Upper lobe of right lung (tissue), 1 donor: Measurements from ENCODE around the gene PPY. TPM values are rescaled to one million over a fixed set of nuclear protein-coding genes. Genes with fewer than 3 reads are reported as not detected.

ENCODE experiments used
- ATAC-seq: fragments of 200-7000 bp; cut with Tn5 transposase; one replicate; pipeline ENCODE4 v1.9.1; 2020; ENCODE audit warnings: mild to moderate bottlenecking, moderate library complexity
- DNase-seq: peaks from one replicate; pipeline ENCODE4 v3.0.0-alpha.2; 2020
- H3K27ac ChIP-seq: fragments of 200-600 bp; one replicate; pipeline ENCODE4 v1.8.0; 2022
- H3K27me3 ChIP-seq: fragments of 200-600 bp; one replicate; pipeline ENCODE4 v1.8.0; 2022; ENCODE audit warnings: mild to moderate bottlenecking
- H3K36me3 ChIP-seq: fragments of 200-600 bp; one replicate; pipeline ENCODE4 v1.8.0; 2022
- H3K4me1 ChIP-seq: fragments of 200-600 bp; one replicate; pipeline ENCODE4 v1.8.0; 2022
- H3K4me3 ChIP-seq: fragments of 200-600 bp; one replicate; pipeline ENCODE4 v1.8.0; 2022; ENCODE audit warnings: mild to moderate bottlenecking
- H3K9me3 ChIP-seq: fragments of 200-600 bp; one replicate; pipeline ENCODE4 v1.8.0; 2022
- intact Hi-C: fragments of 100-400 bp; cut with DNase I; formaldehyde crosslinking; loops from one replicate; pipeline ENCODE4 v1.11.0; 2022
- total RNA-seq: library from RNA; stranded (reverse); fragmentation: NEBNext Ultra II Directional; extraction: Animal tissue kit (Norgen Biotek cat#: 25700); gene quantifications from one replicate; pipeline ENCODE4 v1.2.1, GENCODE V29; 2021
- TF ChIP-seq, protein P1 (sequence below): fragments of 200-600 bp; IDR thresholded peaks from one replicate; pipeline ENCODE4 v1.8.0; 2022; ENCODE audit warnings: antibody characterized with exemption
- donor health status: DM: no; HTN: yes; CAD: no; lungs with severe emphysema.

The PPY gene
- total RNA-seq, 1 donor from 2014 or later = not detected

GRCh38 chr17:43951750-43952149 lies 9.5 kb upstream of the PPY start:
- intact Hi-C loops = no loop called here
- Histone ChIP-seq H3K27ac (no peak overlapping the region), H3K9me3 (no peaks in the 10 kb centered on the region), H3K4me3 (no peak overlapping the region), H3K27me3 (peaks cover 70% of the 10 kb centered on the region), H3K36me3 (no peaks in the 10 kb centered on the region), H3K4me1 (peaks cover 5% of the 10 kb centered on the region)
- DNase-seq (no peak), ATAC-seq (no peak)
- TF ChIP-seq, protein P1, sequence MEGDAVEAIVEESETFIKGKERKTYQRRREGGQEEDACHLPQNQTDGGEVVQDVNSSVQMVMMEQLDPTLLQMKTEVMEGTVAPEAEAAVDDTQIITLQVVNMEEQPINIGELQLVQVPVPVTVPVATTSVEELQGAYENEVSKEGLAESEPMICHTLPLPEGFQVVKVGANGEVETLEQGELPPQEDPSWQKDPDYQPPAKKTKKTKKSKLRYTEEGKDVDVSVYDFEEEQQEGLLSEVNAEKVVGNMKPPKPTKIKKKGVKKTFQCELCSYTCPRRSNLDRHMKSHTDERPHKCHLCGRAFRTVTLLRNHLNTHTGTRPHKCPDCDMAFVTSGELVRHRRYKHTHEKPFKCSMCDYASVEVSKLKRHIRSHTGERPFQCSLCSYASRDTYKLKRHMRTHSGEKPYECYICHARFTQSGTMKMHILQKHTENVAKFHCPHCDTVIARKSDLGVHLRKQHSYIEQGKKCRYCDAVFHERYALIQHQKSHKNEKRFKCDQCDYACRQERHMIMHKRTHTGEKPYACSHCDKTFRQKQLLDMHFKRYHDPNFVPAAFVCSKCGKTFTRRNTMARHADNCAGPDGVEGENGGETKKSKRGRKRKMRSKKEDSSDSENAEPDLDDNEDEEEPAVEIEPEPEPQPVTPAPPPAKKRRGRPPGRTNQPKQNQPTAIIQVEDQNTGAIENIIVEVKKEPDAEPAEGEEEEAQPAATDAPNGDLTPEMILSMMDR = no peak

- H3K4me3 ChIP-seq = no peak overlapping the region
- H3K27me3 ChIP-seq = peaks cover 71% of the 10 kb centered on the region
- no peak overlapping the region for H3K27ac ChIP-seq
- no peaks in the 10 kb centered on the region for H3K9me3 ChIP-seq
- intact Hi-C loops = no loop called here
- DNase-seq (no peak), ATAC-seq (no peak)
- TF ChIP-seq, protein P1 = no peak
- H3K36me3 ChIP-seq = no peaks in the 10 kb centered on the region
- peaks cover 5% of the 10 kb centered on the region for H3K4me1 ChIP-seq
Measured at GRCh38 chr17:43950554-43950953, 8.3 kb upstream of the PPY start.

- Histone ChIP-seq H3K36me3 (no peaks in the 10 kb centered on the region), H3K27ac (no peak overlapping the region), H3K27me3 (peaks cover 69% of the 10 kb centered on the region), H3K4me3 (no peak overlapping the region), H3K9me3 (no peaks in the 10 kb centered on the region), H3K4me1 (peaks cover 5% of the 10 kb centered on the region)
- intact Hi-C loops = loop anchor here (10.0 kb wide), 1 partner anchor 45 kb away; no protein-coding TSS in a partner anchor
- TF ChIP-seq, protein P1 = no peak
- no peak for ATAC-seq
- no peak for DNase-seq
Measured at GRCh38 chr17:43949781-43950180, 7.5 kb upstream of the PPY start.

GRCh38 chr17:43946781-43947180 lies 4.5 kb upstream of the PPY start:
- no peak for DNase-seq
- Histone ChIP-seq H3K4me1 (no peaks in the 10 kb centered on the region), H3K4me3 (no peak overlapping the region), H3K36me3 (no peaks in the 10 kb centered on the region), H3K27ac (no peak overlapping the region), H3K9me3 (no peaks in the 10 kb centered on the region), H3K27me3 (peaks cover 40% of the 10 kb centered on the region)
- intact Hi-C loops = loop anchor here (10.0 kb wide), 1 partner anchor 48 kb away; no protein-coding TSS in a partner anchor
- no peak for ATAC-seq
- TF ChIP-seq, protein P1 = no peak

DNA sequence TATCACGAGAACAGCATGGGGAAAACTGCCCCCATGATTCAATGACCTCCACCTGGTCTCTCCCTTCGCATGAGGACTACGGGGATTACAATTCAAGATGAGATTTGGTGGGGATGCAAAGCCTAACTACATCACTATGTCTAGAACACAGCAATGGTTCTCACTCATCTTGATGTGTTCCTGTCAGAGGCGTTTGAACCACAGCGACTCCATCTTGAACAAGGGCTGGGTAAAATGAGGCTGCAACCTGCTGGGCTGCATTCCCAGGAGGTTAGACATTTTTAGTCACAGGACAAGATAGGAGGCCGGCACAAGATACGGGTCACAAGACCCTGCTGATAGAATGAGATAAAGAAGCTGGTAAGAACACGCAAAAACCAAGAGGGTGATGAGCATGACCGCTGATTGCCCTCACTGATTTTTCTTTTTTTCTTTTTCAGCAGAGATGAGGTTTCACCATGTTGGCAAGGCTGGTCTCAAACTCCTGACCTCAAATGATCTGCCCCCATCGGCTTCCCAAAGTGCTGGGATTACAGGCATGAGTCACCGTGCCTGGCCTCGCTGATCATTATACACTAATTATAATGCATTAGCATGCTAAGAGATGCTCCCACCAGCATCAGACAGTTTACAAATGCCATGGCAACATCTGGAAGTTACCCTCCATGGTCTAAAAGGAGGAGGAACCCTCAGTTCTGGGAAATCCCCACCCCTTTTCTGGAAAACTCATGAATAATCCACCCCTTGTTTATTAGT lies 3.0 kb upstream of the PPY start:
- Histone ChIP-seq H3K4me3 (no peak overlapping the region), H3K4me1 (no peaks in the 10 kb centered on the region), H3K36me3 (no peaks in the 10 kb centered on the region), H3K9me3 (no peaks in the 10 kb centered on the region), H3K27me3 (peaks cover 25% of the 10 kb centered on the region), H3K27ac (no peak overlapping the region)
- TF ChIP-seq, protein P1 = no peak
- ATAC-seq (no peak), DNase-seq (no peak)
- intact Hi-C loops = loop anchor here (10.0 kb wide), 1 partner anchor 50 kb away; no protein-coding TSS in a partner anchor
